Uterus (tissue), 2 donors: ENCODE measurements around the gene C8A.

Experiments
- CTCF ChIP-seq, 4 experiments: fragments of 200-600 bp in 2 of 4; fragments of 450-650 bp in 2 of 4; sonication (generic) in 2 of 4; IDR thresholded peaks; one replicate each; pipeline ENCODE4 v1.5.1; 2016 to 2019; ENCODE audit warnings: antibody characterized with exemption in 4 of 4, mild to moderate bottlenecking in 2 of 4, moderate library complexity in 1 of 4
- POLR2A ChIP-seq, 2 donors: fragments of 450-650 bp; IDR thresholded peaks; one replicate each; pipeline ENCODE4 v1.6.1; 2016; ENCODE audit warnings: antibody characterized with exemption in 2 of 2, mild to moderate bottlenecking in 1 of 2, moderate library complexity in 1 of 2

GRCh38 chr1:56958526-56958925 lies 103.9 kb downstream of the C8A start:
- TF ChIP-seq CTCF (IDR thresholded peaks at IDR 0.05) (no peak), POLR2A (IDR thresholded peaks at IDR 0.05) (no peak)
